H1 (cell line): Measurements from ENCODE around the gene HIP1. TPM values are rescaled to one million over a fixed set of nuclear protein-coding genes. Genes with fewer than 3 reads are reported as not detected.

ENCODE experiments used
- CTCF ChIA-PET: fragments of 300-600 bp; sonication (Branson Sonifier 250); formaldehyde crosslinking; loops from one replicate; lab custom pipeline; 2021; ENCODE audit not compliant: partially characterized antibody; lab: Charles Lee
- POLR2A ChIA-PET: fragments of 300-600 bp; sonication (Branson Sonifier 250); formaldehyde crosslinking; loops from one replicate; lab custom pipeline; 2021; ENCODE audit warnings: inconsistent platforms; ENCODE audit not compliant: partially characterized antibody; lab: Charles Lee
- DNase-seq, 2 experiments: peaks; one replicate each; pipeline versions ENCODE4 v3.0.0 to v3.0.0-alpha.2; 2010 to 2022; ENCODE audit warnings: low spot score in 2 of 2, low read depth in 1 of 2, mixed read lengths in 1 of 2
- FAIRE-seq: peaks from 2 replicates; lab custom pipeline; 2011; peaks lifted over from hg19 to GRCh38; lab: Jason Lieb, UNC
- H2AFZ ChIP-seq: 2 replicates; pipeline ENCODE4 v1.8.1; 2012; ENCODE audit warnings: low read length, inconsistent platforms
- H2AK5ac ChIP-seq: 2 replicates; pipeline ENCODE4 v1.6.1; 2013; ENCODE audit warnings: low read depth, low read length
- H2BK120ac ChIP-seq: replicated peaks from 2 replicates; pipeline ENCODE3; 2013; ENCODE audit warnings: low read depth, low read length, inconsistent platforms
- H2BK12ac ChIP-seq: 2 replicates; pipeline ENCODE4 v1.6.1; 2013; ENCODE audit warnings: low read depth, low read length
- H2BK15ac ChIP-seq: 2 replicates; pipeline ENCODE4 v1.6.1; 2013; ENCODE audit warnings: low read length
- H2BK20ac ChIP-seq: 2 replicates; pipeline ENCODE4 v1.6.1; 2013; ENCODE audit warnings: low read length
- H2BK5ac ChIP-seq: 2 replicates; pipeline ENCODE4 v1.6.1; 2013; ENCODE audit warnings: low read depth, low read length
- H3K14ac ChIP-seq: 2 replicates; pipeline ENCODE4 v1.6.1; 2013; ENCODE audit warnings: inconsistent platforms; ENCODE audit not compliant: insufficient read length
- H3K18ac ChIP-seq: 2 replicates; pipeline ENCODE4 v1.6.1; 2013; ENCODE audit warnings: low read length; ENCODE audit errors: extremely low read depth
- H3K23ac ChIP-seq: 2 replicates; pipeline ENCODE4 v1.6.1; 2013; ENCODE audit warnings: inconsistent platforms; ENCODE audit not compliant: insufficient read length
- H3K23me2 ChIP-seq: 2 replicates; pipeline ENCODE4 v1.6.1; 2013; ENCODE audit warnings: low read depth, low read length
- H3K27ac ChIP-seq: 2 replicates; pipeline ENCODE4 v1.6.1; 2011; ENCODE audit warnings: low read depth, low read length, inconsistent platforms
- H3K27me3 ChIP-seq, 4 experiments: replicated peaks in 1 of 4; 1 replicate in 1 of 4; 2 replicates in 3 of 4; pipeline versions ENCODE4 v1.6.1 to v1.8.1; 2011 to 2013; ENCODE audit warnings: low read length in 3 of 4, mild to moderate bottlenecking in 3 of 4, inconsistent platforms in 2 of 4, mixed read lengths in 2 of 4, moderate library complexity in 1 of 4; ENCODE audit not compliant: control insufficient read depth in 3 of 4, insufficient read depth in 3 of 4; ENCODE audit errors: extremely low read depth in 1 of 4
- H3K36me3 ChIP-seq, 4 experiments: 2 replicates each; pipeline versions ENCODE4 v1.6.1 to v1.8.1; 2011 to 2013; ENCODE audit warnings: mild to moderate bottlenecking in 4 of 4, low read length in 3 of 4, moderate library complexity in 2 of 4, control low read depth in 1 of 4, inconsistent platforms in 1 of 4; ENCODE audit not compliant: insufficient read depth in 4 of 4, control insufficient read depth in 2 of 4
- H3K4ac ChIP-seq: replicated peaks from 2 replicates; pipeline ENCODE3; 2013; ENCODE audit warnings: low read length, low read depth, mixed read lengths, inconsistent platforms; ENCODE audit not compliant: insufficient read length
- H3K4me1 ChIP-seq, 4 experiments: replicated peaks in 1 of 4; 1 replicate in 1 of 4; 2 replicates in 3 of 4; pipeline versions ENCODE4 v1.6.1 to v1.8.1; 2011 to 2013; ENCODE audit warnings: low read length in 3 of 4, inconsistent platforms in 2 of 4, mixed read lengths in 1 of 4; ENCODE audit not compliant: insufficient read depth in 4 of 4, control insufficient read depth in 3 of 4
- H3K4me2 ChIP-seq, 2 experiments: 2 replicates each; pipeline versions ENCODE4 v1.6.1 to v1.8.1; 2011 to 2013; ENCODE audit warnings: low read depth in 2 of 2, low read length in 2 of 2, control low read depth in 1 of 2, inconsistent platforms in 1 of 2, mild to moderate bottlenecking in 1 of 2; ENCODE audit not compliant: insufficient read depth in 1 of 2
- H3K4me3 ChIP-seq, 4 experiments: fragments of 200-600, 300-600 bp in 1 of 4; sonication (generic), shearing (Covaris generic), sonication (Bioruptor Twin) in 1 of 4; 2 replicates each; pipeline versions ENCODE4 v1.5.1 to v1.8.1; 2011 to 2016; ENCODE audit warnings: low read length in 4 of 4, low read depth in 3 of 4, control low read depth in 2 of 4, inconsistent platforms in 2 of 4, mild to moderate bottlenecking in 2 of 4, mixed read lengths in 1 of 4, moderate library complexity in 1 of 4; ENCODE audit not compliant: insufficient read depth in 2 of 4; ENCODE audit errors: extremely low read depth in 1 of 4
- H3K56ac ChIP-seq: replicated peaks from 2 replicates; pipeline ENCODE3; 2013; ENCODE audit warnings: low read depth, mild to moderate bottlenecking, mixed read lengths, low read length, inconsistent platforms; ENCODE audit not compliant: insufficient read length
- H3K79me1 ChIP-seq: 2 replicates; pipeline ENCODE4 v1.6.1; 2013; ENCODE audit warnings: low read depth, low read length, control low read depth
- H3K79me2 ChIP-seq, 2 experiments: 2 replicates each; pipeline versions ENCODE4 v1.6.1 to v1.8.1; 2012 to 2013; ENCODE audit warnings: low read length in 2 of 2, mild to moderate bottlenecking in 2 of 2, inconsistent platforms in 1 of 2; ENCODE audit not compliant: insufficient read depth in 2 of 2, control insufficient read depth in 1 of 2
- H3K9ac ChIP-seq, 4 experiments: replicated peaks in 1 of 4; 1 replicate in 1 of 4; 2 replicates in 3 of 4; pipeline versions ENCODE4 v1.6.1 to v1.8.1; 2011 to 2013; ENCODE audit warnings: low read depth in 3 of 4, low read length in 3 of 4, control low read depth in 2 of 4, mild to moderate bottlenecking in 2 of 4, moderate library complexity in 2 of 4, inconsistent platforms in 1 of 4; ENCODE audit errors: extremely low read depth in 1 of 4
- H3K9me3 ChIP-seq, 2 experiments: 2 replicates each; pipeline versions ENCODE4 v1.6.1 to v1.8.1; 2012 to 2013; ENCODE audit warnings: mild to moderate bottlenecking in 2 of 2, moderate library complexity in 2 of 2, control low read depth in 1 of 2, inconsistent platforms in 1 of 2, low read depth in 1 of 2, low read length in 1 of 2, mixed read lengths in 1 of 2; ENCODE audit not compliant: insufficient read depth in 2 of 2
- H4K20me1 ChIP-seq, 2 experiments: replicated peaks in 1 of 2; 2 replicates each; pipeline versions ENCODE3 to v1.8.1; 2011 to 2013; ENCODE audit warnings: inconsistent platforms in 2 of 2, low read length in 2 of 2, mild to moderate bottlenecking in 1 of 2; ENCODE audit not compliant: insufficient read depth in 2 of 2, control insufficient read depth in 1 of 2
- H4K5ac ChIP-seq: 2 replicates; pipeline ENCODE4 v1.6.1; 2013; ENCODE audit warnings: low read length, low read depth, mixed read lengths, inconsistent platforms; ENCODE audit not compliant: insufficient read length
- H4K8ac ChIP-seq: 2 replicates; pipeline ENCODE4 v1.8.0; 2013; ENCODE audit warnings: mild to moderate bottlenecking, moderate library complexity, low read length, inconsistent platforms; ENCODE audit not compliant: insufficient read depth; ENCODE audit errors: extremely low read depth
- H4K91ac ChIP-seq: replicated peaks from 2 replicates; pipeline ENCODE3; 2013; ENCODE audit warnings: low read length, mixed read lengths, inconsistent platforms; ENCODE audit not compliant: insufficient read length
- ASH2L ChIP-seq: fragments of 200-600, 300-600 bp; sonication (generic); IDR thresholded peaks from one replicate; pipeline ENCODE4 v1.7.1; 2017; ENCODE audit warnings: low read length
- CBX5 ChIP-seq: fragments of 300-800, 300-1000 bp; sonication (generic); IDR thresholded peaks from 2 replicates; pipeline ENCODE4 v1.7.1; 2016; ENCODE audit warnings: antibody characterized with exemption, low read length, low read depth
- ZNF274 ChIP-seq: IDR thresholded peaks from 2 replicates; pipeline ENCODE4 v1.7.0; 2012; ENCODE audit warnings: low read length, borderline replicate concordance; ENCODE audit errors: extremely low read depth
- WGBS, 2 experiments: shearing (Covaris generic) in 1 of 2; methylation state at CpG; one replicate each; pipeline versions ENCODE4 v1.1.6 to v1.1.7; 2013 to 2015; ENCODE audit warnings: low lambda C conversion rate in 2 of 2, mixed read lengths in 2 of 2, inconsistent platforms in 1 of 2, low coverage in 1 of 2, missing lambda C conversion rate in 1 of 2; ENCODE audit not compliant: insufficient replicate concordance in 2 of 2, insufficient coverage in 1 of 2, insufficient read length in 1 of 2; ENCODE audit errors: extremely low coverage in 1 of 2, missing lambda C conversion rate in 1 of 2; 5-methylcytosine and 5-hydroxymethylcytosine counted together
- polyA plus RNA-seq, 7 experiments: library from polyadenylated mRNA; depleted of rRNA in 3 of 7; stranded (reverse) in 5 of 7; unstranded in 2 of 7; fragments of >200 nt in 5 of 7; fragments of 200-250 nt in 2 of 7; gene quantifications; 1 replicate in 5 of 7; 2 replicates in 1 of 7; 4 replicates in 1 of 7; pipeline versions ENCODE4 v1.2.1 to v1.2.3, GENCODE V29; 2011 to 2013; ENCODE audit warnings: missing spikeins in 2 of 7, mixed read lengths in 2 of 7
- total RNA-seq: library from RNA; stranded (reverse); fragmentation: NEBNext Ultra II Directional; extraction: Animal tissue kit (Norgen Biotek cat#: 25700); gene quantifications from 2 replicates; pipeline ENCODE4 v1.2.1, GENCODE V29; 2021

The HIP1 gene
- total and polyA plus RNA-seq, 2 of the 8 experiments (the other 6 are each of a cell fraction or from before 2014, with no cell fraction given): 51.8 to 108 TPM

DNA sequence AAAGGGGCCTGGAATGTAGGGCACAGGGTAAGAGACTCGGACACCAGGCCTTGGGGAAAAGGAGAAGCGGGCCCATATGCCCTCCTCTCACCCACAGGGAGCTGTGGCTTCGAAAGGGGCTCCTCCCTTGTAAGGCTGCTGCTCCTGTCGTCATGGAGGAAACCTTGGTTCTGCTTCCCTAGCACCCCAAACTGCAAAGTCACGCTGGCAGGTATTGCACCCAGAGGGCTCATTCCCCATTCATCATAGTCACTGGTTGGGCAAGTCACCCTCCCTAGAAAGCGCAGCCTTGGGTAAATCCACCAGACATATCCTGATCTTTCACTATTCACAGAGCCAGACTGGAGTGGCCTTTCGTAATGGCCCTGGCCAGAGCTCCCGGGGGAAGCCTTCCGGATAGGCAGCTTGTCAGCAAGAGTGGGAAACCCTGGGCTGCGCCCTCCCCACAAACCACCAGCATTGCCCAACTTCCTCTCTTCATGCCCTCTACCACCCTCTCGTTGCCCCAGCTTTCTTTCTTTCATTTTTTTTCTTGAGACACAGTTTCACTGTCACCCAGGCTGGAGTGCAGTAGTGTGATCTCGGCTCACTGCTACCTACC lies 121.0 kb downstream of the HIP1 start:
- Histone ChIP-seq H2BK15ac (no peak overlapping the region), H3K9me3 (no peaks in the 10 kb centered on the region), H3K4ac (no peak overlapping the region), H3K27ac (no peak overlapping the region), H3K14ac (no peak overlapping the region), H3K9ac (no peak overlapping the region), H3K79me1 (peaks cover 16% of the 10 kb centered on the region), H2BK20ac (no peak overlapping the region), H3K23ac (no peak overlapping the region), H2BK12ac (no peak overlapping the region), H3K79me2 (peaks cover 0 to 50% of the 10 kb centered on the region in 2 experiments; a peak in 2 of 4 replicates), H3K36me3 (peaks cover 0 to 17% (median 0%) of the 10 kb centered on the region in 4 experiments; a peak in 2 of 8 replicates), H2BK5ac (no peak overlapping the region), H4K8ac (no peak overlapping the region), H2AK5ac (no peak overlapping the region), H3K4me1 (peaks cover 0 to 2% (median 0%) of the 10 kb centered on the region in 4 experiments; a peak in 2 of 7 replicates), H3K18ac (no peak overlapping the region), H2AFZ (no peak overlapping the region), H4K5ac (no peak overlapping the region), H4K20me1 (peaks cover 4 to 13% of the 10 kb centered on the region in 2 experiments), H3K27me3 (no peaks in the 10 kb centered on the region), H2BK120ac (no peak overlapping the region), H3K4me3 (no peak overlapping the region), H3K23me2 (no peaks in the 10 kb centered on the region), H4K91ac (no peak overlapping the region), H3K4me2 (no peak overlapping the region), H3K56ac (no peak overlapping the region)
- 88% methylated on average over 12 of the region's 12 CpGs; no CpG with 5 or more reads in 1 of the 2 experiments for WGBS, 2 experiments
- no peak for TF ChIP-seq ZNF274
- TF ChIP-seq CBX5: no peak
- TF ChIP-seq ASH2L: no peak
- DNase-seq (no peak), FAIRE-seq (no peak)
- CTCF ChIA-PET: interaction anchor here (1.5 kb wide), 1 partner anchor 145 kb away, joined by 4 read pairs; no protein-coding TSS in a partner anchor
- POLR2A ChIA-PET: interaction anchor here (0.7 to 9.8 kb wide), 6 partner anchors 9 to 58 kb away, joined by 3 to 122 read pairs (median 4); no protein-coding TSS in a partner anchor
